ENCODE measurements around the gene SOX14.

SOX14 gene

DNA sequence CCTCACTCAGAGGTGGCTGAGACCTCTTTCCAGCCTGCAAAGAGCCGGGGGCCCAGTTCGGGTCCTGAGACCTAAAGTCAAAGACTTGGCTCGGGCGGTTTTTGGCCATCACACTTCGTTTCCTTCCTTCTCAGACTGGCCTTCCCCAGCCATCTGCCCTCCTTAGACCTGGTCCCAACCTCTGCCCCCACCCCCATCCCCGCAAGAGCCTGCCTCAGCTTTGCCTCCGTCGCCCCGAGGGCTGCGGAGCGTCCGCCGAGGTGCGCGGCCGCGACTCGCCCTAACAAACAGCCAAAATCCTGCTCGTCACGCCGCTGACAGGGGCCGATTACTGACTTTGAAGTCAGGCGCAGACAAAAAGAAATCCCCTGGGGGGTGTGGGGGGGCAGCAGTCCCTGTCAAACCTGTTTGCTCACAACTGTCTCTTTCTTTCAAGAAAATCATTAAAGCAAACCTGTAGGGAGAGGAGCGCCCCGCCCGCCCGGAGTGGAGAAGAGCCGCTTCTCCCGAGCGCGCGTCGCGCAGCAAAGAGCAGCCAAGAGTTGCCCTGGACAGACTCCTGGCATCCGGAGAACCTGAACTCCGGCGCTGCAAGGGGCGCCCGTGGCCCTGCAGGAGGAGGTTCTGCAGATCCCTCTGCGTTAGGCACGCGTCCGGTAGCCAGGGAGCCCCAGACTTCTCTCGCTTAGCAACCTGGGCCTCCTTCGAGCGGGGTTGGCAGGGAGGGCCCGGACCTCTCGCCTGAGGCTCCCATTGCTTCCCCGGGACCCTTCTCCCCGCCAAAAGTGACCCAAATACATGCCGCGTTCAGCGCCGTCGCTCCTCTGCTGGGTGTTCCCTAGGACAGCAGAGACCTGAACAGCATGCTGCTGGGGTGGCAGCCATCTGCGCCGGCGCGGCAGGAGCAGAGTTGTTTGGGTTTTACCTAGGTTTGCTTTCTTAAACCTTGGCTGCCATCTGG lies 4.5 kb downstream of the SOX14 start:
- no peak for DNase-seq (ENCODE audit: low spot score)

DNA sequence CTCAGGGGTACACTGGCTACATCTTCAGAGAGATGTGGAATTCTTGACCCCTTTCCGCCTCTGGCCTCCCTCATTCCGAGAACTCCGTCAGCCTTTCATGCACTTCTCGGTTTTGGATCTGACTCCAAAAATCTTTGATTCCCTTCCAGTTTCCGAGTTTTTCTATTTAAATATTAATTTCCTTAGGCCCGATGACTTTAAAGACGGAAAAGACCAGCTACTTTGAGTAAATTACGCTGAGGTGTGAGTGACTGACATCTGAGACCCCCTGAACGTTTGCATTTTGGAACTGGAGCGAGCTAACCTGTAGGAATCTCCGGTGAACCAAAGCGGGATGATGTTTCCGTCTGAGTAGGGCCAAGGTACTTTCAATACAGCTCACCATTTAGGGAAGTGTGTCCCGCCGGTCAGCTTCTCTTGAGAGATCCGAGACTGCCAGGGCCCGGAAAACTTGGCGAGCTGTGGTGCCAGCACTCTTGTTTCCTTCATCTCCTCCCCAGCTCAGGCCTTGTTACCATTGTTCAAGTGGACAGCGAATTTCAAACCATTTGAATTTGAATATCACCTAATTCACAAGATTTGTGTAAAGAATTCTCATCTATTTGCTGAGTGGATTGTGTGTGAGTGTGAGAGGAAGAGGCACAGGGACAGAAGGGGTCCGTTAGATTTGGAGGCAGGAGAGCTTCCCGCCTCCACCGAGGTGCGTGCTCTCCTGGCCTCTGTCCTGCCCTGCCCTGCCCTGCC lies 5.4 kb downstream of the SOX14 start:
- no peak for DNase-seq (ENCODE audit: low spot score)

DNA sequence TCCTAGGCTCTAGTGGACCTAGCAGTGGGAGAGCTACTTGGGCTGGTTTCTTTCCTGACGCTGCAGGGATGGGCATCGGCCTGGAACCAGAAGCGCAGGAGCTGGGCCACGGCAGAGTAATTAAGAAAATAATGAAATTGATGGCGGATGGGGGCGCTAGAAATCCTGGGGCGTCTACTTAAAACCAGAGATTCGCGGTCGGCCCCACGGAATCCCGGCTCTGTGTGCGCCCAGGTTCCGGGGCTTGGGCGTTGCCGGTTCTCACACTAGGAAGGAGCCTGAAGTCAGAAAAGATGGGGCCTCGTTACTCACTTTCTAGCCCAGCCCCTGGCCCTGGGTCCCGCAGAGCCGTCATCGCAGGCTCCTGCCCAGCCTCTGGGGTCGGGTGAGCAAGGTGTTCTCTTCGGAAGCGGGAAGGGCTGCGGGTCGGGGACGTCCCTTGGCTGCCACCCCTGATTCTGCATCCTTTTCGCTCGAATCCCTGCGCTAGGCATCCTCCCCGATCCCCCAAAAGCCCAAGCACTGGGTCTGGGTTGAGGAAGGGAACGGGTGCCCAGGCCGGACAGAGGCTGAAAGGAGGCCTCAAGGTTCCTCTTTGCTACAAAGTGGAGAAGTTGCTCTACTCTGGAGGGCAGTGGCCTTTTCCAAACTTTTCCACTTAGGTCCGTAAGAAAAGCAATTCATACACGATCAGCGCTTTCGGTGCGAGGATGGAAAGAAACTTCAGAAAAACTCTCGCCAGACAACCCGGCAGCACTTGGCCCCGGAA lies 6.1 kb downstream of the SOX14 start:
- DNase-seq (ENCODE audit: low spot score), result no peak

DNA sequence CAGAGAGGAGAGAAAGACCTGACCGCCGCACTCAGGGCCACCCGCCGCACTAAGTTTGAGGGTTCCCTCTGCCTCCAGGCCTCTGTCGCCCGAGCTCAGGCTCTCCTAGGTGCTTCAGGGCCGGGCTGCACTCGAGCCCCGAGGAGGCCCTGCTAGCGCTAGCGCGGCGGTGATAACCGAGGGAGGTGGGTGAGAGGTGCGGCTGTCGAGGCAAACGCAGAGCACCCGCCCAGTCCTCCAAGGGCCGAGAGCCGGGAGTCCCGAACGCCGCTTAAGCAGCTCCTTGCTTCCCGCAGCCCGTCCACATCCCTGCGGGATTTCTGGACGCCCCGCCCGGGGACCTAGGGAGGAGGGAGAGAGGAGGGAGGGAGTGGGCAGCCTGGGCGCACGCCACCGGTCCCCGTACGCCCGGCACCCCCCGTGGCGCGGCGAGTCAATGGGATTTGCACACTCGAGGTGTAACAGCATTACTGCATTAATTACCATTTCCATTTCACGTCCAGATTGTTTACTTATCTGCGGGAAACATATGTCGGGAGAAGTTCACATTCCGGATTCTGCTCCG lies 6.8 kb downstream of the SOX14 start:
- DNase-seq (ENCODE audit: low spot score), result no peak

DNA sequence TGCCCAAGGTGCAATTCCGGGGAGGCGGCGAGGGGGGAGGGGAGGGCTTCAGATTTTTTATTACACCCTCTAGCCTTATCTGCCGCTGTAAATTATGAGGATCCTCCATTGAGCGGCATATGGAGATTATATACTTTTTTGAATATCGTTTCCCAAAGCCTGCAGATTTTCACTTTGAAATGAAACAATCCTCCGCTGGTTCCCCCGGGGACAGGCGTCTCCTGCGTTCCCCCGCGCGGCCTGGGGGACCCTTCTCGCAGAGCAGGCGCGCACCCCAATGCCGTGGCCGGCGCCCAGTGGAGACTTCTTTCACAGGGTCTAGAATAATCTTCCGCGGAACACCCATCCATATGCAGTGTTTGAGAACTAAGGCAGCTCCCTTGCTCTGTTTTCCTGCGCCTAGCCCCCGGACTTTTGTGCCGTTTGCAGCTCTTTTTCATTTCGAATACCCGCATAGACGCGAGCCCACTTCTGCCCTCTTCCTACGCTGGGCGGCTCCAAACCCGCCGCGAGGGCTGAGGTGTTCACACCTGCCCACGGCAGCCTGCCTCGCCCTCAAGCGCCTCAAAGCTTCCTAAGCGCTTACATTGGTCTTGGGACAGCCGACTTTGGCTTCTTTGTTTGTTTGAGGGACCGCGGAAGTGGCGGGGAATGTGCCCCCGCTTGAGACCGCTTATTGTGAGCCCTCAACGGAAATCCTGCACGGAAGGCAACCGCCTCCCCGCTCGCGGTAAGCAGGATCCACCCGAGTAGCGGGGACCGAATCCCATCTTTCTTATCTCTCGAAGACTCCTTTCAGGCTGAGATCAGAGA lies 7.5 kb downstream of the SOX14 start:
- DNase-seq (ENCODE audit: low spot score), result no peak

DNA sequence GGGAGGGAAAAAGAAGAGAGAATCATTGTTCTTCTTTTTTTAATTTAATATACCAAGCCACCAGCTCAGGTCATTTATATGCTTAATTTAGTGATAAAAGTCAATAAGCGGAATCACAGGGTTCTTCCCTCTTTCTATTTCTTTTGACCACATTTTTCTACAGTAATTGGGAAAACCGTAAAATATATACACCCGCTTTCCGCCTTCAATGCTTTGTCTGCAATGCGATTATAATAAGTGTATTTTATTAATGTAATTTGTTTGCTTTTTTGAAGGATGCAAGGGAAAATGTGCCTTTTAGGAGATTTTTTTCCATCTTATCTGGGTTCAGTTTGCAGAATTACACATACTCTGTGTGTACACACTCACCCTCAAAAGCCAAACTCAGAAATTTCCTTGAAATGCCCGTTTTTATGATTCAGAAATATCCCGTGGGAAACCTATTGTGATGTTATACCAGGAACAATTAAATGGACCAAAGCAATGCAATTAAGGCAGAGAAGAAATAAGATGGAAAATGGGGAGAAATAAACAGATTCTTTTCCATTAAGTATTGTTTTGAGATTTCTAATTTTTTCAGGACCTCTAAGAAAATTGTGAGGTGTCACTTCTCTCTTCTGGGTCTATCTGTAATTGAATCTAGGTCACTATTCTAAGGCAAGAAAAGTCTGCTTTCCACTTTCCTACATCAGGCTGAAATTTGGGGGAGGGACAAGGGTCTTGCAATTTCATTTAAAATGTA lies 8.3 kb downstream of the SOX14 start:
- DNase-seq (ENCODE audit: low spot score), result no peak

DNA sequence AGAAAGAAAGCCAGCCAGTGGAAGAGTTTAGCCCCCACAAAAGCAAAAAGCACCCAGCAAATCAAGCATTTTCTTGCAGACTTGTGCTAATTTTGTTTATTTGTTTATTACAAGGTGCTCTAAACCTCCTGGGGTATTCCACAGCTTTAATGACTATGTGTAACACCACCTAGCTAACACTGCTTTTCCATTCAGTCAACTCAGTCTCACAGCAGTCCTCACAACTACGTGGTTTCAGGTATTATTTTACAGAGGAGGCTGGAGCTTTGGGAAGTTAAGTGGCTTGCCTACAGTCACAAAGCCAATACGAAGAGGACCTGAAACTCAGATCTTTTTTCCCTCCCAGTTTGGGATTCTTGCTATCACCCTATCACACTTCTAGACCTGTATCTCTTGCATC lies 14.8 kb downstream of the SOX14 start:
- no peak for DNase-seq (ENCODE audit: low spot score)

DNA sequence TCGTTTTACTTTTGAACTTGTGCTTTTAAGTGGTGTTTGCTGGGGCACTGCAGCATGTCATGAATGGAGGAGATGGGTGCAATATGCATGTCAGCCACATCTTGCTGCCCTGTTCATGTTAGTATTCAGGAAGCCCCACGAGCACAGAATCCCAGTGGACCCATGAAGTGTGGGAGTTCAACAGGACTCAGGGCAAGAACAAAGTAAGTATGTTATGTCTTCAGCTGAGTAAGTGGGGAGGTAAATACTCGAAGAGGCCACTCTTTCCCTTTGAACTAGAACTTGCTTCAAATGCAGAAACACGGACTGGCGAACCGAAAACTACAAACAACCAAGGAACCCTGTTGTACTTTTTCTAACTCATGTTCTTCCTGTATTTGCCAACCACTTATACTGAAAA lies 23.4 kb downstream of the SOX14 start:
- no peak for DNase-seq (ENCODE audit: low spot score)

DNA sequence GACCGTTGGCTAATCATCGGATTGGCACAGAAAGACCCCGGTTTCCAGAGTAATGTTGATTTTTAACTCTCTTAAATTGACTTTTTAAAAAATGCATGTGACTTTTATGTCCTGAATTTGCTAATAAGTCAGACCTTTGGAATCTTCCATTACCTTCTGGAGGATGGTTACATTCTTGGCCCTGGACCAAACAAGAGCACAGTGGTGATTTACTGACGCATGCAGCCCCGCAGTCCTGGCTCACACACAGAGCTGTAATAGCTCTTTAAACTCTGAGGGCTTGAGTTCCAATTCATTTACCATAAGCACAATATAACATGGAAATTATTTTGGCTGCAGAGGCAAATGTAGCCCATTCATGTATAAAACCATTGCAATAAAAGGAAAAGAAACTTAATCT lies 25.1 kb downstream of the SOX14 start:
- DNase-seq (ENCODE audit: low spot score), result no peak

DNA sequence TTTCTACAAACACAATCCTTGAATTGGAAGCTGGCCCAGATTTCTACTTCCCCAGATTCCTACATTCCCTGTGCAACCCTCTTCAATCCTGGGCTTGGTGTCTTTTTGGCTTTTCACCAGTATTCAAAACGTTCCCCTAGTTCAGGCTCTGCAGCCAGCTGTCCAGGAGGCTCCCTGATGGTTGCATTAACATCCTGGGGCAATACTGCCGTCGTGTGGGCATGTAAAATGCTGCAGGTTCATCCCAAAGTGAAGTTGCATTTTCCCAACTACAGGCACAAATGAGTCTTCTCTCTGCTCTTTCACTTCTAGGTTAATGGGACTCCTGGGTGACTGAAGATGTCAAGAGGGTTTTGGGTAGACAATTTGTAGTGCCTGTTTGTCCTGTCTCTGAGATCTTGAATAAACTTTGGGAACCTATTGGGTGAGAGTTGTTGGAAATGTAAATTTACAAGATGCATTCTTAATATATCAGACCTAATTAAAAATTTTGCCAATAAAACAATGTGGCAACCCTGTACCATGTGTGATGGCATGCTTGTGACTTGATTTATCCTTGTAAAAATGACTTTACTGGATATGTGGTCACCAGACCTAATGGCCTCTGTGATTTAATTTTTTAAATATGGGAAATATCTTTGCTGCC lies 28.6 kb downstream of the SOX14 start:
- peak; percentile 43 for DNase-seq (ENCODE audit: low spot score)

DNA sequence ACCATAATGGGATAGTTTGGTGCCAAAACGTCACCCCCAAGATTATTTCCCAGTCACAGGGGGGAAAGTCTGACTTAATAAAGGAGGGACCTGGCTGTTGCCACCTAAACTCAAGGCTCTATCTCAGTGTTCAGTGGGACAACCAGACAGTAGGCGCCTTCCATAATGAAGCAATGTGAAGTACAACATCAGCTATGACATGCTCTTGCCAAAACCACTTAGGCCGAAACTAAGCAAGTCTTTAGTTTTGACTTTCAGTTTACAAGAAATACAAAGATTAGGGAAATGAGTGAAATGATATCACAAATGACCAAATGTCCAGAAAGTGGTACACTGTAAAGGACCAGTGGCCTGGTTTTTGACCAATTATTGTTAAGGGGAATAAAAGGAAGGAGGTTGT lies 32.9 kb downstream of the SOX14 start:
- no peak for DNase-seq (ENCODE audit: low spot score)

DNA sequence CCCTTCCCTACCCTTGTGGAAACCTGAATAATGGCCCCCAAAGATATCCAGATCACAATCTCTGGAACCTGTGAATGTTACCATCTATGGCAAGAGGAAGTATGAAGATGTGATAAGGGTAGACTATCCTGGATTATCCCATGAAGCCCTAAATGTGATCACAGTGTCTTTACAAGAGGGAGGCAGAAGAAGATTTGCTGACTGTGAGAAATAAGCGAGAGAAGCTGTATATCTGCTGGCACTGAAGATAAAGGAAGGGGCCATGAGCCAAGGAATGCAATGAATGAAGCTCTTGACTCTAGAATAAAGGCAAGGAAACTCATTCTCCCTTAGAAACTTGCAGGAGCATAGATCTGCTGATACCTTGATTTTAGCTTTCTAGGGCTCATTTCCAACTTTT lies 39.1 kb downstream of the SOX14 start:
- DNase-seq (ENCODE audit: low spot score), result no peak

DNA sequence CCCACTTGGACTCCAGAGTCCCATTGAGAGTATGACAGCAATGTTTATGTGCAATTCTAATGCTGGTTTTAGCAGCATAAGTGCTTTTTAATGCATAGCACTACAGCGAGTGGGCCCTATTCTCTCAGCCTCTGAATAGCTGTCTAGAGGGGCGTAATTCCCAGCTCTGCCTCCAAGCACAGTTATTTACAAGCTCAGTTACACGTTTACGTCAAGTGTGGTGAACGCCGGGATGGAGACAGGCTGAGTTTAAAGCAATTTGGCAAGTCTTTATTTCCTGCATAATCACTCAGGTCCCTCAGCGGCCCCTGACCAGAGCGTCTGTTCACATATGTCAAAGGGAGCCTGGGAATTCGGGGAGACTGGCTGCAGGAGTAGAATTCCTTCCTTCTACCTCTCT lies 43.9 kb downstream of the SOX14 start:
- DNase-seq (ENCODE audit: low spot score), result no peak

DNA sequence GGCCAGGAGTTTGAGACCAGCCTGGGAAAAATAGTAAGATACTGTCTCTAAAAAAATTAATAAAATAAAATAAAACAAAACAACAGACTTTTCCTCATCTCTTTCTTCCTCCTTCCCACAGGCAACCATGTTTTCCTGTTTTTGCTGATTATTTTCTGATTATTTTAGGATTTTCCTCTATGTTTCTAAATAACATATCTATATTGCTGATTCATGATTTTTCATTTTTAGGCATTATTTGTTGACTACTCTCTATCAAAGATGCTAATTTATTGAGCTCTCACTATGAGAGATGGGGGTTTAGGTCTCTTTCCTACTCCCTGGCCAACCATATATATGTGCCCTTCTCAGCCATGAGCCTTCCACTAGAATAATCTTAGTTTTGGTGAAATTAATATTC lies 45.4 kb downstream of the SOX14 start:
- DNase-seq (ENCODE audit: low spot score), result no peak

DNA sequence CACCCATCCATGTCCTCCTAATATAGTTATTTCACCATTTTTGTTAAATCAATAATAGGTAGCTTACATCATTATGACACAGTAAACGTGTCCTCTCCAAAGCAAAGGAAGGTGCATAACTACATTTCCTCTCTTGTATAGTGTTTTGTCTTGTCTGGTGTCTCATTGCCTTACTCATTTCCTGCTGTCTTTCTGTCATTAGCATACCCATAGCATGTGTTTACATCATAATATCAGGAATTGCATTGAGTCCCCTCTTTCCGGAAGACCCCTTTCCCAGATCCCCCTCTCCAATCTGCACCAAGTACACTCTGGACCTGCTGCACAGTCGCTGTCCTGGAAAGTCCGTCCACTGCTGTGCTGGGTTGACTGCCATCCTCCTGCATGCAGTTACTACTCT lies 47.9 kb downstream of the SOX14 start:
- DNase-seq (ENCODE audit: low spot score), result no peak

DNA sequence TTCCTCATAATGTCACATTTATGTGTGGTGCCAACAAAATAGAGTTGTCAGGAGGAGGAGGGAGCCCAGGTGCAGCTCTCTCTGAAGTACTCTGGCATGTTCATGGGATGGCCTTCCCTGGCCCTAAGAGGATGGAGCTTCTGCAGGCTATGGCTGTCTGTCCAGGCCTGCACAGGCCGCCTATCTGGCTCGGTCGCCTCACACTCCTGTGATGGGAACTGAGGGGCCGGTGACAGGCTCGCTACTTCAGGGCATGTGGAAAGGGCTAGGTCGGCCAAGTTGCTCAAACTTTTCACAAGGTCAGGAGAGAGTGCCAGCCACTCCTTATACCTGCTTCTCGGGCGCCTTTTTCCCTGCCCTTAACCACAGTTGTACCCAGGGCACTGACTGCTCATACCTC lies 51.1 kb downstream of the SOX14 start:
- DNase-seq (ENCODE audit: low spot score), result no peak

All from pons (tissue), 1 donor.